ENCODE results near the gene SLC16A1.
"Not testable (repeated sequence)": the region's sequence is repeated elsewhere in the genome, so short reads cannot be mapped to it uniquely, and the experiment has no call there.

Gene SLC16A1

GRCh38 chr1:112964347-112964746 is 8.4 kb upstream of the SLC16A1 start:
- no peak for DNase-seq

GRCh38 chr1:112961072-112961471 is 5.1 kb upstream of the SLC16A1 start:
- DNase-seq: no peak

- no peak for DNase-seq
Measured at GRCh38 chr1:112960384-112960783, 4.4 kb upstream of the SLC16A1 start.

GRCh38 chr1:112958236-112958635 is 2.2 kb upstream of the SLC16A1 start:
- DNase-seq: not testable (repeated sequence)

- peak; percentile 28 for DNase-seq
Measured at GRCh38 chr1:112957133-112957812, 1.3 kb upstream of the SLC16A1 start.

DNA sequence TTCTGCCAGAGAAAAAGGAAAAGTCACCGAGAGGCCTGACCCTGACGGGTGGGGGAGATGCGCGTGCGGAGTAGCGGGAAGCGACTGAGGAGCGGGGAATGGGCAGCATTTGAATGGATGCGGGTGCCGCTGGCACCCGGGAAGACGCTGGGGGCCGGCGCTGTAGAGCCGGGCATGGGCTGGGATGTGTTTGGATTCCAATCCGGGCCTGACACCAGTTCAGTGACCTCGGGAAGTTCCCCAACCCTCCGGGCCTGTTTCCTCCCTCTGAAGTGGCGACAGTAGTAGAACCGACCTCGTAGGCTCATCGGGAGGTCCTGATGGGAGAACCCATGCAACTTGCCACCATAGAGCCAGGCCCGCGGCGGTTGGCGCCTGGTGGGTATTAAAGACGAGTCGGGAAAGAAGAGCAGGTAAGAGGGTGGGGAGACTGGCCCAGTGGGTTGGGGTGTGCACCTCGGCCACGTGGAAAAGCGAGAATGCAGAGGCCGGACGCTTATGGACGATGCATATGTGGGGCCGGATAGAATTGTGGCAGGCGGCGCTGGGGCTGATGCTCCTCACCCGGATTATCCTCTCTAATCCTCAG is 642 bp upstream of the SLC16A1 start:
- no peak for DNase-seq

- DNase-seq: peak; percentile 72
Measured at GRCh38 chr1:112954945-112955772, 837 bp downstream of the SLC16A1 start.

DNA sequence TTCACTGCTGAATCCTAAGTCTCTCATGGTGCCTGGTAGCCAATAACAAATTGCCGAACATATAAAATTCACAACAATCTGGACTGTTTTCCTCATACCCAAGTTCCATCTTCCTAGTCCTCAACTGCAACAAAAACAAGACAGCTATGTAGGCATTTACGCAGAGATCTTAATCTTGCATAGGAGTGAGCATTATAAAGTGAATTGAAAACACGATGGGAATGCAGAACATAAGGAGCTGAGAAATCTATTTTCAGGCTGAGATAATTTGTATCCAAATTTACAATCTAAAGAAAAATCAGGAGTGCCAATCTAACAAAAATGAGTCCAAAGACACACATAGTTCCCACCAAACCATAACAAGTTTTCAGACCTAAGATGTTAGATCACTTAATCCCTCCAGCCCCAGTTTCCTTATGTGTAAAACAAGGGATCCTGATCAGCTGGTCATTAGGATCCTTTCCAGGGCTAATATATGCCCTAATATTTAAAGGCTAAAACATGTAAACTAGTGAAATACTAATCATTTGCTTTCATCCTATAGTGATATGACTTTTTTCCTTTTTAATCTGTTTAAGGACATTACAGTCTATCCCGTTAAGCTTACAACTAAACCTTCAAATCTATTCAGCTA is 1.9 kb downstream of the SLC16A1 start:
- DNase-seq: no peak

DNA sequence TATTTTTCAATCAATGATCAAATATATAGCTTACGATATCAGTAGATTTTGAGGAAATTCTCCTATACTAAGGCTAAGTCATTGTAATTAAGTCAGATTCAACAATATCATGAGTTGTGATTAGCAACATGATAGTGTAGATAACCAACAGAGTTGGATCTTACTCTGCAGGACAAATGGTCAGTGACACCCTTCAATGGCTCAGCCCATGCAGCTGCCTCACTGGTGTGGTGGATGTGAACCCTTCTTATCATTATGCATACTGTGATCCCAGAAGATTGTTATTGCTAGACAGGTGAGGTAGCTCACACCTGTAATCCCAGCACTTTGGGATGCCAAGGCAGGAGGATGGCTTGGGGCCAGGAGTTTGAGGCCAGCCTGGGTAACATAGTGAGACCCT is 5.6 kb downstream of the SLC16A1 start:
- DNase-seq: no peak

GRCh38 chr1:112946683-112947082 is 9.3 kb downstream of the SLC16A1 start:
- no peak for DNase-seq

- DNase-seq: no peak
Measured at GRCh38 chr1:112939810-112940209, 16.2 kb downstream of the SLC16A1 start.

GRCh38 chr1:112938210-112938609 is 17.8 kb downstream of the SLC16A1 start:
- no peak for DNase-seq

- no peak for DNase-seq
Measured at GRCh38 chr1:112937495-112937894, 18.5 kb downstream of the SLC16A1 start.

DNA sequence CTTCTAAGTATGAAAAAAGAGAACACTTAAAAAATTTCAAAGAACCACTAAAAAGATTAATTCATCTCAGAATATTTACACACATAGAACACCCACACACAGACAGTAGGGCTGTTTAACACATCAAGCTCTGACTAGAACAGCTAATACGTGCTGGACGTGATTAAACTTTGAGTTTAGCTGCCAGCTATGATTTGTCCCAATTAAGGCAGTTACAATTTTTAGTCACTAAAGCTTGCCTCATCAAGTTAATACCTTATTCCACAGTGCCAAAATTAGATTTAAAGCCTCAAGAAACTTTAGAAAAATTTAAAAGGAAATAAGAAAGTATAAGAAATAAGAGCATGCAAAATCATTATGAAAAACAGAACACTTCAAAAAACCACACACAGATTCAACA is 18.9 kb downstream of the SLC16A1 start:
- DNase-seq: no peak

- DNase-seq: no peak
Measured at GRCh38 chr1:112935461-112936111, 20.4 kb downstream of the SLC16A1 start.

- DNase-seq: no peak
Measured at GRCh38 chr1:112934577-112934976, 21.4 kb downstream of the SLC16A1 start.

DNA sequence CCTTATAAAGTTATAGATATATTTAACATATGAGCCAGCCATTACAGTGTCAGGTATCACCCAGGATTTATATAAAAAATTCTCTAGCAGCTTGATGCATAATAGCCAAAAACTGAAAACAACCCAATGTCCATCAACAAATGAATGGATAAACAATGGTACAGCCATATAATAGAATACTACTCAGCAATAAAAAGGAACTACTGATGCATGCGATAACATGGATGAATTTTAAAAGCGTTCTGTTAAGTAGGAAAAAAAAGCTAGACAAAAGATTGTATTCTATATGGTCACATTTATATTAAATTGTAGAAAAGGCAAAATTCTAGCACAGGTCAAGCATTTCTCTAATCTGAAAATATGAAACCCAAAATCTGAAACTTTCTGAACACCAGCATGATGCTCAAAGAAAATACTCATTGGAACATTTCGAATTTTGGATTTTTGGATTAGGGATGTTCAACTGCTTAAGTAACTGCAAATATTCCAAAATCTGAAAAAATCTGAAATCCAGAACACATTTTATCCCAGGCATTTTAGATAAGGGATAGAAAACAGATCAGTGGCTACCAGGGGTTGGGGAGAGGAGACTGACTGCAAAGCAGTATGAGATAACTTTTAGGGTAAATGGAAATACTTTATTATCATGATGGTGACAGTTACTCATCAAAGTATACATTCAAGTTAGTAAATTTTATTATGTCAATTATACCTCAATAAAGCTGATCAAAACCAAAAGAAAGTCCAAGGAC is 22.0 kb downstream of the SLC16A1 start:
- no peak for DNase-seq

DNA sequence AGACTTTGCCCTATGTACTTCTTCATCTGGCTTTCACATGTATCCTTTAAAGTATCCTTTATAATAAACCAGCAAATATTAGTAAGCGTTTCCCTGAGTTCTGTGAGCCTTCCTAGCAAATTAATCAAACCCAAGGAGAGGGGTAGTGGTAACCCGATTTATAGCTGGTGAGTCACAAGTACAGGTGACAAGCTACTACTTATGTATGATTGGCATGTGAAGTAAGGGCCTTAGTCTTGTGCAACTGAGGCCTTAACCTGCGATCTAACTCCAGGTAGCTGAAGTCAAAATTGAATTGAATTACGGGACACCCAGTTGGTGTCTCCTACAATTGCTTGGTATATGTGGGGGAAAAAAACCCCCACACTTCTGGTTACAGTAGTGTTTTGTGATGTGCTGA is 26.0 kb downstream of the SLC16A1 start:
- no peak for DNase-seq

- DNase-seq: no peak
Measured at GRCh38 chr1:112927462-112927990, 28.5 kb downstream of the SLC16A1 start.

DNA sequence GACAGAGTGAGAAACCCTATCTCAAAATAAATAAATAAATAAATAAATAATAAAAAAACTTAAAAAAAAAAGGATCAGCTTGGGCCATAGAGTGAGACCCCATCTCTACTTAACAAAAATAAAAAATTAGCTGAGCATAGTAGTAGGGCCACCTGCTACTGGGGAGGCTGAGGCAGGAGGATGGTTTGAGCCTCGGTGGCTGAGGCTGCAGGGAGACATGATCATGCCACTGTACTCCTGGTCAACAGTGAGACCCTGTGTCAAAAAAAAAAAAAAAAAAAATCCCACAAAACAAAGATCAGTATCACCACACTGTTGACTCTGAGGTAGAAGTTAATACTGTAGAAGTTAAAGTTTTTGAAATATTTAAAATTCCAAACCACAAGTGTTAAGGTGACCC is 29.1 kb downstream of the SLC16A1 start:
- DNase-seq: no peak

GRCh38 chr1:112925015-112925414 is 31.0 kb downstream of the SLC16A1 start:
- DNase-seq: no peak

GRCh38 chr1:112923959-112924349 is 32.0 kb downstream of the SLC16A1 start:
- no peak for DNase-seq

Data from NCI-H510A treated with DMSO at 0.1 percent for 48 hours (cell line).